ENCODE data around the gene DMTF1.

GRCh38 chr7:87171282-87171934, 19.2 kb downstream of the DMTF1 start:
- no peak for TF ChIP-seq BHLHE40 (IDR thresholded peaks at IDR 0.05; ENCODE audit: low read depth, low read length)
- TF ChIP-seq, protein P1, sequence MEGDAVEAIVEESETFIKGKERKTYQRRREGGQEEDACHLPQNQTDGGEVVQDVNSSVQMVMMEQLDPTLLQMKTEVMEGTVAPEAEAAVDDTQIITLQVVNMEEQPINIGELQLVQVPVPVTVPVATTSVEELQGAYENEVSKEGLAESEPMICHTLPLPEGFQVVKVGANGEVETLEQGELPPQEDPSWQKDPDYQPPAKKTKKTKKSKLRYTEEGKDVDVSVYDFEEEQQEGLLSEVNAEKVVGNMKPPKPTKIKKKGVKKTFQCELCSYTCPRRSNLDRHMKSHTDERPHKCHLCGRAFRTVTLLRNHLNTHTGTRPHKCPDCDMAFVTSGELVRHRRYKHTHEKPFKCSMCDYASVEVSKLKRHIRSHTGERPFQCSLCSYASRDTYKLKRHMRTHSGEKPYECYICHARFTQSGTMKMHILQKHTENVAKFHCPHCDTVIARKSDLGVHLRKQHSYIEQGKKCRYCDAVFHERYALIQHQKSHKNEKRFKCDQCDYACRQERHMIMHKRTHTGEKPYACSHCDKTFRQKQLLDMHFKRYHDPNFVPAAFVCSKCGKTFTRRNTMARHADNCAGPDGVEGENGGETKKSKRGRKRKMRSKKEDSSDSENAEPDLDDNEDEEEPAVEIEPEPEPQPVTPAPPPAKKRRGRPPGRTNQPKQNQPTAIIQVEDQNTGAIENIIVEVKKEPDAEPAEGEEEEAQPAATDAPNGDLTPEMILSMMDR (IDR thresholded peaks at IDR 0.05): no peak
- no peak for TF ChIP-seq EP300 (IDR thresholded peaks at IDR 0.05)
- no peak for TF ChIP-seq EHMT2 (IDR thresholded peaks at IDR 0.05; ENCODE audit: low read depth)

Measured in A549 (cell line).